ENCODE results near the gene LZTFL1.

LZTFL1 gene

DNA sequence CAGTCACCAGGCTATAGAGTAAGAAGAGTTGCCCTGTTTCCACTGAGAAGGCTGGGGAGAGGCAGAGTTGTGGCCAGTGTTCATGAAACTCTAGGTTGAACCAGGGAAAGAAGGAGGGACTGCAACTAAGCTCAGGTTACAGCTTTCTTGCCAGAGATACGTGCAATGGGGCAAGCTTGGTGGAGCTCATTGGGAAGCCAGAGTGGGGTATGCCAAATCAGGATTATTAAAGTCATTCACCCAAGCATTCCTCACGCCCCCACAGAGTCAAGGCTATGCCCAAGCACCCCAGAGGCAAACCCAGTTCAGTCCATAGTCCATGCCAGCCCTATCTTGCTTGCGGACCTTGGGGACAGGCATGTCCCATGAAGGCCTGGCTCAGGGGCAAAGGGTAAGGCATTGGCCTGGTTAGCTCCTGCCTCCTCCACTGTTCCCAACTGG is 63.1 kb downstream of the LZTFL1 start:
- H3K9me3 ChIP-seq = no peaks in the 10 kb centered on the region
- H3K4me3 ChIP-seq (ENCODE audit: low read depth in 1 of 2, low read length in 1 of 2) = no peak overlapping the region
- H3K27ac ChIP-seq = no peak overlapping the region
- H3K36me3 ChIP-seq = no peaks in the 10 kb centered on the region
- TF ChIP-seq, protein P1, sequence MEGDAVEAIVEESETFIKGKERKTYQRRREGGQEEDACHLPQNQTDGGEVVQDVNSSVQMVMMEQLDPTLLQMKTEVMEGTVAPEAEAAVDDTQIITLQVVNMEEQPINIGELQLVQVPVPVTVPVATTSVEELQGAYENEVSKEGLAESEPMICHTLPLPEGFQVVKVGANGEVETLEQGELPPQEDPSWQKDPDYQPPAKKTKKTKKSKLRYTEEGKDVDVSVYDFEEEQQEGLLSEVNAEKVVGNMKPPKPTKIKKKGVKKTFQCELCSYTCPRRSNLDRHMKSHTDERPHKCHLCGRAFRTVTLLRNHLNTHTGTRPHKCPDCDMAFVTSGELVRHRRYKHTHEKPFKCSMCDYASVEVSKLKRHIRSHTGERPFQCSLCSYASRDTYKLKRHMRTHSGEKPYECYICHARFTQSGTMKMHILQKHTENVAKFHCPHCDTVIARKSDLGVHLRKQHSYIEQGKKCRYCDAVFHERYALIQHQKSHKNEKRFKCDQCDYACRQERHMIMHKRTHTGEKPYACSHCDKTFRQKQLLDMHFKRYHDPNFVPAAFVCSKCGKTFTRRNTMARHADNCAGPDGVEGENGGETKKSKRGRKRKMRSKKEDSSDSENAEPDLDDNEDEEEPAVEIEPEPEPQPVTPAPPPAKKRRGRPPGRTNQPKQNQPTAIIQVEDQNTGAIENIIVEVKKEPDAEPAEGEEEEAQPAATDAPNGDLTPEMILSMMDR (IDR thresholded peaks at IDR 0.05) = no peak
- peaks cover 13% of the 10 kb centered on the region for H3K27me3 ChIP-seq
- no peaks in the 10 kb centered on the region for H3K4me1 ChIP-seq (ENCODE audit: control insufficient read depth in 1 of 2, insufficient read depth in 1 of 2, low read depth in 1 of 2, low read length in 1 of 2)

DNA sequence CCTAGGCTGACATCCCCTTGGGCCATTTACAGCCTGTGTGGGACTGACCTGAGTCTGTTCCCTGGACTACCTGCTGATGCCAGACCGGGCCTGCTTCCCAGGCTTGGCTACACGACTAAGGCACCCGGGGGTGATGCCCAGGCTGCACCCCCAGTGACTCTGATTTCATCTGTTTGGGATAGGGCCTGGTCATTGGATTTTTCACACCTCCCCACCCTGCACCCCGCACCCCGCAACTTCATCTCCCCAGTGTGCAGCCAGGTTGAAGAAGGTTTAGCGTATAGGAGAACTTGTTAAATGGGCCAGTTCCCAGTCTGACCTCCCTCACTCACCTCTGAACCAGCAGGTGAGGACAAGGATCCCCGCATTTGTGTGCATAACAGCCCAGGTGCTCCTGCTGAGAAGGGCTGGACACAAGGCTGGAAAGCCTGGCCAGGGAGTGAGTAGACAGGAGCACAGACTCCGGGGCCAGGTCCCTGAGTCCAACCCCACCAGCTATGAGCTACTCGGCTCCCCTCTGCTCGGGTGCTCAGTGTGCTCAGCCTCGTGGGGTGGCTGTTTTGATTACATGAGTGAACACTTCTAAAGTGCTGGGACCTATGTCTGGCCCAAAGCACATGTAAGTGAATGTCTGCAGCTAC is 64.1 kb downstream of the LZTFL1 start:
- Histone ChIP-seq H3K36me3 (no peaks in the 10 kb centered on the region), H3K9me3 (no peaks in the 10 kb centered on the region), H3K4me3 (ENCODE audit: low read depth in 1 of 2, low read length in 1 of 2) (no peak overlapping the region), H3K27ac (no peak overlapping the region), H3K27me3 (peaks cover 8% of the 10 kb centered on the region), H3K4me1 (ENCODE audit: control insufficient read depth in 1 of 2, insufficient read depth in 1 of 2, low read depth in 1 of 2, low read length in 1 of 2) (no peaks in the 10 kb centered on the region)
- TF ChIP-seq, protein P1 (IDR thresholded peaks at IDR 0.05) = no peak

GRCh38 chr3:45777111-45777745 is 64.7 kb downstream of the LZTFL1 start:
- peaks cover 5% of the 10 kb centered on the region for H3K27me3 ChIP-seq
- TF ChIP-seq, protein P1 (IDR thresholded peaks at IDR 0.05) = no peak

GRCh38 chr3:45776611-45777010 is 65.3 kb downstream of the LZTFL1 start:
- Histone ChIP-seq H3K4me3 (ENCODE audit: low read depth in 1 of 2, low read length in 1 of 2) (no peak overlapping the region), H3K27ac (no peak overlapping the region), H3K9me3 (no peaks in the 10 kb centered on the region), H3K4me1 (ENCODE audit: control insufficient read depth in 1 of 2, insufficient read depth in 1 of 2, low read depth in 1 of 2, low read length in 1 of 2) (no peaks in the 10 kb centered on the region), H3K36me3 (no peaks in the 10 kb centered on the region), H3K27me3 (peaks cover 5% of the 10 kb centered on the region)
- TF ChIP-seq, protein P1 (IDR thresholded peaks at IDR 0.05) = no peak

More at GRCh38 chr3:45777111-45777745, 64.7 kb downstream of the LZTFL1 start:
- Histone ChIP-seq H3K4me3 (ENCODE audit: low read depth in 1 of 2, low read length in 1 of 2) (no peak overlapping the region), H3K36me3 (no peaks in the 10 kb centered on the region), H3K4me1 (ENCODE audit: control insufficient read depth in 1 of 2, insufficient read depth in 1 of 2, low read depth in 1 of 2, low read length in 1 of 2) (no peaks in the 10 kb centered on the region), H3K9me3 (no peaks in the 10 kb centered on the region), H3K27ac (no peak overlapping the region)

GRCh38 chr3:45776301-45776595 is 65.7 kb downstream of the LZTFL1 start:
- Histone ChIP-seq H3K27me3 (peaks cover 5% of the 10 kb centered on the region), H3K27ac (no peak overlapping the region), H3K4me3 (ENCODE audit: low read depth in 1 of 2, low read length in 1 of 2) (no peak overlapping the region), H3K36me3 (no peaks in the 10 kb centered on the region), H3K4me1 (ENCODE audit: control insufficient read depth in 1 of 2, insufficient read depth in 1 of 2, low read depth in 1 of 2, low read length in 1 of 2) (no peaks in the 10 kb centered on the region), H3K9me3 (no peaks in the 10 kb centered on the region)
- TF ChIP-seq, protein P1 (IDR thresholded peaks at IDR 0.05) = no peak
